MCF 10A (cell line): ENCODE results near the gene ACSBG1. TPM values are rescaled to one million over a fixed set of nuclear protein-coding genes. Genes with fewer than 3 reads are reported as not detected.

Experiments
- BruUV-seq: library from RNA; stranded (reverse); fragments of 400-500 nt; replicated peaks from 2 replicates; lab custom pipeline; 2021; lab: Mats Ljungman, UMichigan
- CTCF ChIA-PET: fragments of 300-600 bp; sonication (Branson Sonifier 250); formaldehyde crosslinking; extraction: SDS; loops from one replicate; lab custom pipeline; 2021; ENCODE audit warnings: antibody characterized with exemption, inconsistent platforms; lab: Yijun Ruan, JAX
- POLR2A ChIA-PET: fragments of 300-600, 350-650 bp; sonication (Branson Sonifier 250); formaldehyde crosslinking; extraction: SDS; loops from one replicate; lab custom pipeline; 2020; ENCODE audit warnings: antibody characterized with exemption, inconsistent platforms; lab: Yijun Ruan, JAX
- DNase-seq: peaks from one replicate; pipeline ENCODE4 v3.0.0-alpha.2; 2018; ENCODE audit not compliant: unreplicated experiment
- H3K27ac Mint-ChIP-seq: one replicate; pipeline ENCODE4 v1.8.0; 2022; ENCODE audit warnings: mild to moderate bottlenecking, low read depth, mixed read lengths; ENCODE audit not compliant: unreplicated experiment
- H3K27me3 Mint-ChIP-seq: one replicate; pipeline ENCODE4 v1.8.0; 2022; ENCODE audit warnings: mixed read lengths; ENCODE audit not compliant: insufficient read depth, unreplicated experiment
- H3K36me3 Mint-ChIP-seq: one replicate; pipeline ENCODE4 v1.8.0; 2022; ENCODE audit warnings: mild to moderate bottlenecking, moderate library complexity, mixed read lengths; ENCODE audit not compliant: insufficient read depth, unreplicated experiment
- H3K4me1 Mint-ChIP-seq: one replicate; pipeline ENCODE4 v1.8.0; 2022; ENCODE audit warnings: mixed read lengths; ENCODE audit not compliant: insufficient read depth, unreplicated experiment
- H3K4me3 Mint-ChIP-seq: one replicate; pipeline ENCODE4 v1.8.0; 2022; ENCODE audit warnings: mild to moderate bottlenecking, moderate library complexity, mixed read lengths; ENCODE audit not compliant: unreplicated experiment
- H3K9me3 Mint-ChIP-seq: one replicate; pipeline ENCODE4 v1.8.0; 2022; ENCODE audit warnings: mixed read lengths; ENCODE audit not compliant: unreplicated experiment
- CTCF ChIP-seq: fragments of 200-600 bp; IDR thresholded peaks from one replicate; pipeline ENCODE4 v1.8.0; 2022; ENCODE audit warnings: antibody characterized with exemption, mild to moderate bottlenecking; ENCODE audit not compliant: unreplicated experiment
- intact Hi-C: fragments of 100-400 bp; cut with micrococcal nuclease; formaldehyde crosslinking; loops from 2 replicates; pipeline ENCODE4 v1.14.1; 2022
- total RNA-seq: library from RNA; stranded (reverse); gene quantifications from 2 replicates; pipeline ENCODE4 v1.2.3, GENCODE V29; 2022

Gene ACSBG1
- total RNA-seq, 1 experiment from 2014 or later, result not detected

- Mint-ChIP-seq H3K4me3 (no peak overlapping the region), H3K4me1 (no peaks in the 10 kb centered on the region), H3K36me3 (no peaks in the 10 kb centered on the region), H3K27ac (no peak overlapping the region), H3K27me3 (peaks cover 39% of the 10 kb centered on the region), H3K9me3 (no peaks in the 10 kb centered on the region)
- no peak for DNase-seq
- CTCF ChIA-PET, result interaction anchor here (1.6 kb wide), 1 partner anchor 24 kb away, joined by 3 read pairs; no protein-coding TSS in a partner anchor
- TF ChIP-seq CTCF, result no peak
- intact Hi-C loops, result no loop called here
- POLR2A ChIA-PET, result interaction anchor here (0.7 kb wide), 1 partner anchor 39 kb away, joined by 3 read pairs; no protein-coding TSS in a partner anchor
- BruUV-seq, result no TSS peak
Measured at GRCh38 chr15:78201281-78202190, 32.8 kb downstream of the ACSBG1 start.

GRCh38 chr15:78200276-78200930 is 34.0 kb downstream of the ACSBG1 start:
- H3K36me3 Mint-ChIP-seq, result no peaks in the 10 kb centered on the region
- no peak for TF ChIP-seq CTCF
- no peak overlapping the region for H3K4me3 Mint-ChIP-seq
- H3K27ac Mint-ChIP-seq, result no peak overlapping the region
- peaks cover 39% of the 10 kb centered on the region for H3K27me3 Mint-ChIP-seq
- no peaks in the 10 kb centered on the region for H3K4me1 Mint-ChIP-seq
- intact Hi-C loops, result no loop called here
- BruUV-seq, result no TSS peak
- POLR2A ChIA-PET, result interaction anchor here (0.6 to 0.7 kb wide), 2 partner anchors 38 to 99 kb away, joined by 3 read pairs; partner anchors contain the start of gene SKIC8
- CTCF ChIA-PET, result interaction anchor here (0.9 to 1.2 kb wide), 2 partner anchors 19 to 240 kb away, joined by 3 read pairs; no protein-coding TSS in a partner anchor
- H3K9me3 Mint-ChIP-seq, result no peaks in the 10 kb centered on the region
- no peak for DNase-seq

- intact Hi-C loops, result no loop called here
- ChIA-PET CTCF (interaction anchor here (0.9 to 3.6 kb wide), 4 partner anchors 14 to 45 kb away, joined by 3 to 41 read pairs (median 8); no protein-coding TSS in a partner anchor), POLR2A (interaction anchor here (0.6 kb wide), 1 partner anchor 37 kb away, joined by 3 read pairs; the partner anchor contains the start of gene ACSBG1)
- Mint-ChIP-seq H3K9me3 (no peaks in the 10 kb centered on the region), H3K27me3 (peaks cover 26% of the 10 kb centered on the region), H3K36me3 (no peaks in the 10 kb centered on the region), H3K4me3 (no peak overlapping the region), H3K27ac (no peak overlapping the region), H3K4me1 (no peaks in the 10 kb centered on the region)
- no peak for DNase-seq
- TF ChIP-seq CTCF, result no peak
- BruUV-seq, result no TSS peak
Measured at GRCh38 chr15:78197632-78198031, 36.7 kb downstream of the ACSBG1 start.
